Measurements from ENCODE around the gene MEGF6. TPM values are rescaled to one million over a fixed set of nuclear protein-coding genes. Genes with fewer than 3 reads are reported as not detected.

MEGF6 gene
- total and polyA plus RNA-seq, 4 donors, result 17.7 to 54.2 (median 48.2) TPM

- H3K9ac ChIP-seq (ENCODE audit: insufficient read depth in 1 of 2, low read length in 2 of 2), result no peak overlapping the region
- TF ChIP-seq CTCF (IDR thresholded peaks at IDR 0.05; ENCODE audit: control extremely low read depth, extremely low read depth), result no peak
- peaks cover 0 to 10% (median 4%) of the 10 kb centered on the region in 4 donors for H3K36me3 ChIP-seq (ENCODE audit: control insufficient read depth in 4 of 4, insufficient read depth in 4 of 4, low read length in 4 of 4)
- ATAC-seq (ENCODE audit: insufficient read depth, low FRiP score) (no peak), DNase-seq (no peak)
- 96 to 98% methylated on average over 13 of the region's 13 CpGs for WGBS, 2 donors
- no peak overlapping the region for H3K4me3 ChIP-seq
- H3K9me3 ChIP-seq (ENCODE audit: control insufficient read depth in 4 of 4, insufficient read depth in 3 of 4, low read length in 3 of 4), result no peaks in the 10 kb centered on the region
- H3K4me1 ChIP-seq (ENCODE audit: control insufficient read depth in 5 of 5, insufficient read depth in 5 of 5, low read length in 5 of 5), result peaks cover 0 to 2% (median 0%) of the 10 kb centered on the region in 5 donors
- no peaks in the 10 kb centered on the region for H3K27me3 ChIP-seq (ENCODE audit: control insufficient read depth in 3 of 3, insufficient read depth in 3 of 3, low read length in 2 of 3)
- H3K27ac ChIP-seq (ENCODE audit: low read depth in 1 of 2, low read length in 1 of 2), result no peak overlapping the region
Observed at GRCh38 chr1:3522112-3522511, 89.2 kb downstream of the MEGF6 start.

GRCh38 chr1:3521426-3521825 lies 89.9 kb downstream of the MEGF6 start:
- Histone ChIP-seq H3K9ac (ENCODE audit: insufficient read depth in 1 of 2, low read length in 2 of 2) (no peak overlapping the region), H3K9me3 (ENCODE audit: control insufficient read depth in 4 of 4, insufficient read depth in 3 of 4, low read length in 3 of 4) (no peaks in the 10 kb centered on the region), H3K36me3 (ENCODE audit: control insufficient read depth in 4 of 4, insufficient read depth in 4 of 4, low read length in 4 of 4) (peaks cover 0 to 12% (median 4%) of the 10 kb centered on the region in 4 donors), H3K27ac (ENCODE audit: low read depth in 1 of 2, low read length in 1 of 2) (no peak overlapping the region), H3K4me3 (no peak overlapping the region), H3K4me1 (ENCODE audit: control insufficient read depth in 5 of 5, insufficient read depth in 5 of 5, low read length in 5 of 5) (peaks cover 0 to 2% (median 0%) of the 10 kb centered on the region in 5 donors), H3K27me3 (ENCODE audit: control insufficient read depth in 3 of 3, insufficient read depth in 3 of 3, low read length in 2 of 3) (no peaks in the 10 kb centered on the region)
- no peak for ATAC-seq (ENCODE audit: insufficient read depth, low FRiP score)
- no peak for TF ChIP-seq CTCF (IDR thresholded peaks at IDR 0.05; ENCODE audit: control extremely low read depth, extremely low read depth)
- 94 to 95% methylated on average over 16 of the region's 16 CpGs for WGBS, 2 donors
- DNase-seq, result no peak

- Histone ChIP-seq H3K4me3 (no peak overlapping the region), H3K4me1 (ENCODE audit: control insufficient read depth in 5 of 5, insufficient read depth in 5 of 5, low read length in 5 of 5) (peaks cover 0 to 2% (median 0%) of the 10 kb centered on the region in 5 donors), H3K36me3 (ENCODE audit: control insufficient read depth in 4 of 4, insufficient read depth in 4 of 4, low read length in 4 of 4) (peaks cover 0 to 14% (median 4%) of the 10 kb centered on the region in 4 donors), H3K27me3 (ENCODE audit: control insufficient read depth in 3 of 3, insufficient read depth in 3 of 3, low read length in 2 of 3) (no peaks in the 10 kb centered on the region), H3K27ac (ENCODE audit: low read depth in 1 of 2, low read length in 1 of 2) (no peak overlapping the region), H3K9ac (ENCODE audit: insufficient read depth in 1 of 2, low read length in 2 of 2) (no peak overlapping the region), H3K9me3 (ENCODE audit: control insufficient read depth in 4 of 4, insufficient read depth in 3 of 4, low read length in 3 of 4) (no peaks in the 10 kb centered on the region)
- DNase-seq (no peak), ATAC-seq (ENCODE audit: insufficient read depth, low FRiP score) (no peak)
- WGBS, 2 donors, result 92% methylated on average over 24 of the region's 24 CpGs
- TF ChIP-seq CTCF (IDR thresholded peaks at IDR 0.05; ENCODE audit: control extremely low read depth, extremely low read depth), result no peak
Observed at GRCh38 chr1:3520419-3521378, 90.6 kb downstream of the MEGF6 start.
